Neural progenitor cell (in vitro differentiated cells): ENCODE results near the gene LINC01488.

ENCODE experiments used
- CTCF ChIP-seq: fragments of 200-600 bp; sonication (generic); IDR thresholded peaks from 2 replicates; pipeline ENCODE4 v1.5.1; 2017; ENCODE audit warnings: antibody characterized with exemption, mild to moderate bottlenecking
- EZH2 ChIP-seq: fragments of 200-600 bp; sonication (generic); IDR thresholded peaks from 2 replicates; pipeline ENCODE4 v1.6.1; 2017; ENCODE audit warnings: antibody characterized with exemption, mild to moderate bottlenecking, moderate library complexity

DNA sequence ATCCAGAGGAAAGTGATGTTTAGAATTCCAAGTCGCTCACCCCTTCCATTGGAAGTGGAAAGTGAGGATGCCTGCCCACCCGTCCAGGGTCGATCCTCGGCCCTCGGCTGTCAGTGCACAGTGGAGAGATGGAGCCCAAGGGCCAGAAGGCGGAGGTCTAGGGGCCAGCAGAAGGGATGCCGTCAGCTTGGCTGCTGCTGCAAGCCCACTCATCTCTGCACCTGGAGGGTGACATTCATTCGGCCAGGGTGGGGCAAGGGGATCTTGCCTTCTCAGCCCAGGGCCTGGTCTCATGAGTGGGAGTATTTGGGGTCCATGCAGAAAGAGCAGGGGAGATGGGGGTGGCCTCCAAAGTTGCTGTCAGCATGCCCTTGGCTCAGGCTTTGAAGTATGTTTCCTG is 30.7 kb downstream of the LINC01488 start:
- TF ChIP-seq CTCF = no peak
- no peak for TF ChIP-seq EZH2
